Activated CD4-positive, alpha-beta T cell treated with anti-CD3 and anti-CD28 coated beads, Interleukin-2, amount 10 ng/mL, durations not matched to agents 7 days and 5 days (primary cell): ENCODE results near the gene CTNNBL1. TPM values are rescaled to one million over a fixed set of nuclear protein-coding genes. Genes with fewer than 3 reads are reported as not detected.
A peak's percentile ranks its signal among the peaks of the same experiment; 100 is the strongest.

Source experiments
- CTCF ChIA-PET: fragments of 350-600 bp; sonication (Branson Sonifier 250); formaldehyde crosslinking; loops from one replicate; lab custom pipeline; 2021; ENCODE audit warnings: antibody characterized with exemption; lab: Charles Lee
- POLR2A ChIA-PET: fragments of 350-600 bp; sonication (Branson Sonifier 250); formaldehyde crosslinking; loops from one replicate; lab custom pipeline; 2021; ENCODE audit warnings: antibody characterized with exemption; lab: Charles Lee
- DNase-seq: peaks from one replicate; pipeline ENCODE4 v3.0.0-alpha.2; 2020
- H3K27ac Mint-ChIP-seq: one replicate; pipeline ENCODE4 v1.8.0; 2021; ENCODE audit warnings: mild to moderate bottlenecking, moderate library complexity, mixed read lengths
- H3K27me3 Mint-ChIP-seq: one replicate; pipeline ENCODE4 v1.8.0; 2021; ENCODE audit warnings: mixed read lengths
- H3K36me3 Mint-ChIP-seq: one replicate; pipeline ENCODE4 v1.8.0; 2021; ENCODE audit warnings: low read depth, mixed read lengths
- H3K4me1 Mint-ChIP-seq: one replicate; pipeline ENCODE4 v1.8.0; 2021; ENCODE audit warnings: mixed read lengths
- H3K4me3 Mint-ChIP-seq: one replicate; pipeline ENCODE4 v1.8.0; 2021; ENCODE audit warnings: mild to moderate bottlenecking, moderate library complexity, mixed read lengths
- H3K9me3 Mint-ChIP-seq: one replicate; pipeline ENCODE4 v1.8.0; 2021; ENCODE audit warnings: mixed read lengths
- total RNA-seq, 2 experiments: library from RNA; stranded (reverse); gene quantifications; one replicate each; pipeline ENCODE4 v1.2.3, GENCODE V29; 2021

Gene CTNNBL1
- total RNA-seq, 2 experiments from 2014 or later: 75.1 to 81.8 TPM

DNA sequence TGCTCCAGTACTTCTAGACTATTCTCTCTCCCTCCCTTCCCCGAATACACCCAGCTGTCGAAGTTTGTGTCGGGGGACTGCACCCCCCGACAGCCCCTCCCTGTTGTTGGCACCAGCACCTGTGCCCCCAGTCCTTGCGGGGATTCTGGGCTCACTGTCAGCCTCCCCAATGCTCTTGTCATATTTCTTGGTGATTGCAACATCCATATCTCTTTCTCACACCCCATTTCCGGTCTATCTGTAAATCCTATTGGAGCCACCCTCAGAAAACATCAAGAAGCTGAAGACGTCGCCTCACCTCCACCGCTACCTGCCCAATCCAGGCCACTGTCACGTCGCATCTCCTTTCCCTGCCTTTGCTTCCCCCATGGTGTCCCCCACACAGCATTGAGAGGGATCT, 176.5 kb downstream of the CTNNBL1 start:
- peak overlapping the region; percentile 1 for H3K27ac Mint-ChIP-seq
- no peak overlapping the region for H3K4me3 Mint-ChIP-seq
- CTCF ChIA-PET: no interaction called here
- DNase-seq: no peak
- POLR2A ChIA-PET: no interaction called here
- H3K9me3 Mint-ChIP-seq: no peaks in the 10 kb centered on the region
- H3K27me3 Mint-ChIP-seq: no peaks in the 10 kb centered on the region
- H3K36me3 Mint-ChIP-seq: peaks cover 6% of the 10 kb centered on the region
- H3K4me1 Mint-ChIP-seq: no peaks in the 10 kb centered on the region

DNA sequence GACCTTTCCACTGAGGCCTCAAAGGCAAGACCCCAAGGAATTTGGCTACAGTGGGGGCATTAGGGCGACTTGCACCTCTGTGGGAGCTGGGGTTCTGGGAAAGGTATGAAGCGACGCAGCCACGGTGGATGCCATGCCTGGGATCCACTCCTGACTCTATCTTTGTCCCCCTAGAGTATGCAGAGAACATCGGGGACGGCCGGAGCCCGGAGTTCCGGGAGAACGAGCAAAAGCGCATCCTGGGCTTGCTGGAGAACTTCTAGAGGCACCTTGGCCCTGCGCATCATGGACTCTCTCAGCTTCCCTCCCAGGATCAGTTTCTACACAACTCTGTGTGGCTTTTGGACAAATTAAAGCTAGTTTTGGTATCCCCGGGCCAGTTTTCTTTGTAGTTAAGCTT, 177.9 kb downstream of the CTNNBL1 start:
- ChIA-PET POLR2A (no interaction called here), CTCF (interaction anchor here (1.5 kb wide), 1 partner anchor 10 kb away, joined by 6 read pairs; no protein-coding TSS in a partner anchor)
- Mint-ChIP-seq H3K27me3 (no peaks in the 10 kb centered on the region), H3K4me3 (no peak overlapping the region), H3K36me3 (peaks cover 6% of the 10 kb centered on the region), H3K4me1 (no peaks in the 10 kb centered on the region), H3K9me3 (no peaks in the 10 kb centered on the region), H3K27ac (no peak overlapping the region)
- no peak for DNase-seq

DNA sequence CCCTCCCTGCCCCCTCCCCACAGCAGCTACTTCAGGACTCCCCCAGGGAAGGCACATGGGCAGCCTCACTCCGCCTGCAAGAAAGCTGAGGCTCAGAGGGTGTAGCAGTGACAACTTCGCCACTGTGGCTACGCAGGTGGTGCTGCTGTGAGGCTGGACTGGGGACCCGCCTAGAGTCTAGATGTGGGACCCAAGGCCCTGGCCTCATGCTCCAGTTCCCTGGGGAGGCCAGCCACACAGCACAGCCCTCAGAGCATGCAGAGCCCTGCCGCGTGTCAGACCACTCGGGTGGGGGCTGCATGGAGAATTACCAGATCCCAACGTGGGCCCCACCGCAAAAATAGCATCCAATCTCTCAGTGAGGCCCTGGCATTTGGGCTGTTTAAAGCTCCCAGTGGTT, 178.3 kb downstream of the CTNNBL1 start:
- Mint-ChIP-seq H3K27ac (no peak overlapping the region), H3K4me3 (no peak overlapping the region), H3K9me3 (no peaks in the 10 kb centered on the region), H3K36me3 (peaks cover 6% of the 10 kb centered on the region), H3K27me3 (no peaks in the 10 kb centered on the region), H3K4me1 (no peaks in the 10 kb centered on the region)
- ChIA-PET CTCF (interaction anchor here (1.5 kb wide), 1 partner anchor 10 kb away, joined by 6 read pairs; no protein-coding TSS in a partner anchor), POLR2A (no interaction called here)
- DNase-seq: no peak

DNA sequence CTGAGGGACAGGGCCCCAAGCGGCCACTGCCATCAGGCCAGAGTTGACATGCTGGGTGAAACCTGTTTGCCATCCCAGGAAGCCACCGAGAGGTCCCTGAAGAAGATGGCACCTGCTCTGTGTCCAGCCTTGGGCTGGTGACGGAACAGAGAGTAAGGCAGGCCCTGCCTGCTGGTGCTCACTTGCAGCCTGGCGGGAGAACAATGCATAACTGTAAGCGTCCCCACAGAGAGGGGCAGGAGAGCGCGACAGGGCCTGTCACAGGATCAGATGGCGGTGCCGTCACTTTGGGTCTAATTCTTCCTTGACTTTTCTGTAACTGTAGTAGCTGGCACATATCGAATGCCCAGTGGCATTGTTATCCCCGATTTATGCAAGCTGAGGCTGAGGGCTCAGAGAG, 180.1 kb downstream of the CTNNBL1 start:
- no peaks in the 10 kb centered on the region for H3K27me3 Mint-ChIP-seq
- H3K4me3 Mint-ChIP-seq: no peak overlapping the region
- ChIA-PET POLR2A (no interaction called here), CTCF (interaction anchor here (0.5 kb wide), 1 partner anchor 78 kb away, joined by 4 read pairs; no protein-coding TSS in a partner anchor)
- H3K9me3 Mint-ChIP-seq: no peaks in the 10 kb centered on the region
- peaks cover 6% of the 10 kb centered on the region for H3K36me3 Mint-ChIP-seq
- no peak for DNase-seq
- H3K27ac Mint-ChIP-seq: no peak overlapping the region
- H3K4me1 Mint-ChIP-seq: no peaks in the 10 kb centered on the region

DNA sequence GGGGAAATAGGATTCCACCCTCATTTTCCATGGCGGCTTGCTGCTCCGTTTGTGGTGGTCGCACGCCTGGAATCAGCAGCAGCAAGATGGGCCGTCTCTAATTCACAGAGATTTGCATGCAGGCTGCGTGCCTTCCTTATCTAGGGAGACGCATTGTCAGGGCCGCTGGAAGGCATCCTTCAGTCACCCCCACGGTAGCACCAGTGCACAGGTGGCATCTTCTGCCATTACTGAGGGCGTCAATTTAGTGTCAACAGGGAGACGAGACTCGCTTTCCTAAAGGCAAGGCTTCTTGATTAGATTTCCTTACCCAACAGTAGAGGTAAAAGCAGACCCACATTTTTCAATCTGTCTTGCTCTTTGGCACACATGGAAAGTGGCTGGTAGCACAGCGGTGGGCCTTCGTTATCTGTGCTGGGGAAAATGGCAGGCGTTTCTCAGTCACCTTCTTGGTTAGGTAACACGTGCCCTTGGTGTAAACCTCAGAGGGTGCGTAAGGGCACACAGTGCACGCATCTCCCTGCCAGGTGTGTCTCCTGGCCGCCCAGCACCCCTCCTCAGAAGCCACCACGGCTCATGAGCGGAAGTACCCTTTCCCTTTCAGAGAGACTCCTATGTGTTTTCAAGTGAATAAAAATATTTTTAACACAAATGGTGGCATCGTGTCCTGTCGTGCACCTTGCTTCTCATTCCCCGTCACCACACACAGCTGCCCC, 181.8 kb downstream of the CTNNBL1 start:
- ChIA-PET POLR2A (no interaction called here), CTCF (no interaction called here)
- no peaks in the 10 kb centered on the region for H3K4me1 Mint-ChIP-seq
- H3K27ac Mint-ChIP-seq: no peak overlapping the region
- no peaks in the 10 kb centered on the region for H3K9me3 Mint-ChIP-seq
- no peak overlapping the region for H3K4me3 Mint-ChIP-seq
- H3K36me3 Mint-ChIP-seq: peaks cover 2% of the 10 kb centered on the region
- H3K27me3 Mint-ChIP-seq: no peaks in the 10 kb centered on the region
- no peak for DNase-seq

DNA sequence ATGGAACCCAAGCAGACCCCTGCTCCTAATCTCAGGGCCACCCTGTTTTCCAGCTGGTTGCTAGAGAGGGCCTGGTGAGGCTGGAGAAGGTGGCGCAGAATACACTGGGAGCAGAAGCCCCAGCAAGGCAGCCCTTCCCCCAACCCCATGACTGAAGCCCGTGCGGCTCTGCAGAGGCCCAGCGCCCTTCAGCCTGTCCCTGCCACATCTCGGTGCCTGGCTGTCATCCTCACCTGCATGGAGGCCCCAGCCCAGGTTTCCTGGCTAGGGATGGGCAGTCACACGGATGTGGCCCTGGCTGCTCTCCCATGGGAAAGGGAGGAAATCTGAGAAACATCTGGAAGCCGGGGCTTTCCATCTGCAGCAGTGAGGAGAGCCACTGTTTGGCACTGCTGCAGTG, 183.0 kb downstream of the CTNNBL1 start:
- no peak overlapping the region for H3K27ac Mint-ChIP-seq
- ChIA-PET CTCF (no interaction called here), POLR2A (no interaction called here)
- no peaks in the 10 kb centered on the region for H3K36me3 Mint-ChIP-seq
- no peak overlapping the region for H3K4me3 Mint-ChIP-seq
- H3K9me3 Mint-ChIP-seq: no peaks in the 10 kb centered on the region
- H3K27me3 Mint-ChIP-seq: no peaks in the 10 kb centered on the region
- DNase-seq: no peak
- H3K4me1 Mint-ChIP-seq: no peaks in the 10 kb centered on the region

DNA sequence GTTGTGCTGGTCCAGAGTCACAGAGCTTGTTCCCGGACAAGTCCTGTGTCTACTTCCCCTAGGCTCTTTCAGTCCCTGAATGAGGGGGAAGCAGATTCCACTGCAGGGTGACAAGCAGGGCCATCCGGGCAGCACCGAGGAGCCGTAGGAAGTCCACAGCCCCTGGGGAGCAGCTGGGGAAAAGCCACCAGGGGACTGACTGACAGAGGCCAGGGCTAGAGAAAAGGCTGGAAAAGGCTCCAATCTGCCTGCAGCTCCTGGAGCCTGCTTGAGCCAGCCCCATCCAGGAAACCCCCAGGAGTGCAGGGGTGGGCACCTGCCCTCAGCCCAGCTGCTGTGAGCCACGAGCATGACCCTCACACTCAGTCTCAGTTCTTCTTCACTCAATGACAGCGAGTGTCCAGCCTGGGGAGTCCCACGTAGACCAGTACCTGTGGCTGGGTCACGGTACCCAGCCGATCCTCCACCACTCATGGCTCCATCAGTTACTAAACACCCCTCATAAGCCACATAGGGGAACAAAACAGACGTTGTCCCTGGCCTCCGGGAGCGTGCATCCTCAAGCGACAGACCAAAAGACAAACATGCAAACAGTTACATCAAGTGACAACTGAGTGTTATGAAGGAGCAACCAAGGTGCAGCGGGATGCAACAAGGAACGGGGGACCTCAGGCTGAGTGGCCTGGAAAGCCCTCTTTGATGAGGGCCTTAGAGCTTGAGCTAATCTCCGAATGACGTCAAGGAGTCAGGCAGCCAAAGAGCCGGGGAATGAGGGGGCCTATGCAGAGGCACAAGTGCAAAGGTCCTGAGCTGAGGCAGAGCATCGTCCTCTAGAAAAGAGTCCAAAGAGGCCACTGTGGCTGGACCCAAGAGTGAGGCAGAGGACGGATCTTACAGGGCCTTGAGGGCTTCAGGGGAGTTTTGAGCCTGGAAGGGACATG, 184.3 kb downstream of the CTNNBL1 start:
- no peak for DNase-seq
- Mint-ChIP-seq H3K27ac (no peak overlapping the region), H3K27me3 (no peaks in the 10 kb centered on the region), H3K4me1 (no peaks in the 10 kb centered on the region), H3K9me3 (no peaks in the 10 kb centered on the region), H3K4me3 (no peak overlapping the region), H3K36me3 (no peaks in the 10 kb centered on the region)
- CTCF ChIA-PET: no interaction called here
- POLR2A ChIA-PET: no interaction called here

DNA sequence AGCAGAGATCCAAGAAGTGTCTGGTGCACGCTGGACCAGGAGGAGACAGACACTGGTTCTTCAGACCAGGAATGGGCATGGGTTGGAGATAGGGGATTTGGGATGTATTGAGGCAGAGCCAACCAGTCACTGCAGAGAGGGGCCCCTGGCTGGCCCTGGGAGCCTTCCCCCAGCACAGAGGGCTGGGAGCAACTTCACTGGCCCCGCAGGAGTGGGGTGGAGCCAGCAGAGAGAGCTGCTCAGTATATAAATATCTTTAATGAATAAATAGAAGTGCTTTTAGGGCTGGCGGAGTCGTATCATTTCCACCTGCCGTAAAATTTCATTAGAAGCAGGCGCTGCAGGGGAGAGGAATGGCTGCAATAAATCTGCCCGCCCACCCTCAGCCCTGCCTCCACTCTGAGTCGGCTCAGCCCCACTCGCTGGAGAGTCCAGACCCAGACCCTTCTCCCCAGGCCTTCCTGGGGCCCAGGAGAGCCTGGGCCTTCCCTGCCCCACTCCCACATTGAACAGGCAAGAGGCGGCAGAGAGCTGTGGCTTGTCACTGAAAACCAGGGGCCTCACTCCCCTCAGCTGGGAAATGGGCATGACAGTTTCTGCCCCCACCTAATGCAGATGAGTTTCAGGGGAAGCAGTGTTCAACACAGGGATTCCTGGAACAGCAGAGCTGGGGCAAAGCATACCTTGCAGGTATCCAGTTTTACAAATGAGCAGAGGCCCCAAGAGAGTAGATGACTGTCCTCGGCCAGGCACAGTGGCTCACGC, 185.2 kb downstream of the CTNNBL1 start:
- Mint-ChIP-seq H3K27ac (no peak overlapping the region), H3K4me3 (no peak overlapping the region), H3K36me3 (no peaks in the 10 kb centered on the region), H3K4me1 (no peaks in the 10 kb centered on the region), H3K27me3 (no peaks in the 10 kb centered on the region), H3K9me3 (no peaks in the 10 kb centered on the region)
- ChIA-PET CTCF (no interaction called here), POLR2A (no interaction called here)
- DNase-seq: no peak

DNA sequence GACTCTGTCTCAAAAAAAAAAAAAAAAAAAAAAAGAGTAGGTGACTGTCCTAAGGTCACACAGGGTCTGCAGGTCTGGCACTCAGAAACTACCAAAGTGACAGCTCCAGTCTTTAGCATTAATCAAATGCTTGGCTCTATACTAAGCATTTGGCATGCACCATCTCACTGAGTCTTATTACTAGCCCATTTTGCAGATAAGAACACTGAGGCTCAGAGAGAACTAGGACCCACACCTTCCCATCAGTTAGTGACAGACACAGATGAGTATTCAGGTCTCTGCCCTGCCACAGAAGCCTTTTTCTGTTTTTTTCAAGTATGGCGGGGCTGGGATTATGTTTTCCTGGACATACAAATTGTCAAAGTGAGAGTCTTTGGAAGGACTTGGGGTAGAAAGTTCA, 186.0 kb downstream of the CTNNBL1 start:
- Mint-ChIP-seq H3K4me3 (no peak overlapping the region), H3K27me3 (no peaks in the 10 kb centered on the region), H3K4me1 (no peaks in the 10 kb centered on the region), H3K36me3 (no peaks in the 10 kb centered on the region), H3K9me3 (no peaks in the 10 kb centered on the region), H3K27ac (no peak overlapping the region)
- DNase-seq: no peak
- CTCF ChIA-PET: no interaction called here
- POLR2A ChIA-PET: no interaction called here

DNA sequence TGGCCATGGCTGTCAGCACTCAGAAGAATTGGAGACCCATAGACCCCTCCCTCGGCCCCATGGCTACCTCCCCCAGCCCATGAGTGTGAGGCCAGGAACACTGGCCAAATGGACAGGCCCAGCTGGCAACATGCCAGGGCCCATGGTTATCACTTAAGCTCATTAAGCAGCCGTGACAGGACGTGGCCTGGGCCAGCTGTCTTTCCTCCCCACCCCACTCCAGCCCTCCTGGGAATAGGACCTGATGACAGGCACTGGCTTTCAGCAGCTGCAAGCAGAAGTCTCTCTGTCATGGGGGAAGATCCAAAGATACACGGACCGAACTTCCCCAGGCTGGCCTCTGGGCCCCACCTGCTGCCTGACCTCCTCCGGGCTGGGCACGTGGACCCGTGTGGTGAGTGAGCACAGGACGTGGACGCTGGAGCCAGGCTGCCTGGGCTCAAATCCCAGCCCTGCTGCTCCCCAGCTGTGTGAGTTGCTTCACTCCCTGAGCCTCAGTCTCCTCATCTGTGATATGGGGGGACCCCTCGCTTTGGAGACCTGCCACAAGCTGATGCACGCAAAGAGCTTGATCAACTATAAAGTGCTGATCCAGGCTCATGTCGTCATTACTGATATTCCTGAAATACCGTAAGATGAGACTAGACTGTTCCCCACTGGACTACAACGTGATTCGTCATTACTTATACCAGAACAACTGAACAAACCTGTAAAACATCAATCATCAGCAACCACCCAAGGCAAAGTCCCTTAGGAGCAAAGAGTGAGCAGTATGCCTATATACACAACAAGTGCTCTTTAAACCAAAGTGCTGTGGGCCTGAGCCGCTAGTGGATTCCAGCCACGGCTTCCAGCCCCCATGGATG, 187.1 kb downstream of the CTNNBL1 start:
- Mint-ChIP-seq H3K4me3 (no peak overlapping the region), H3K9me3 (no peaks in the 10 kb centered on the region), H3K36me3 (no peaks in the 10 kb centered on the region), H3K4me1 (no peaks in the 10 kb centered on the region), H3K27me3 (no peaks in the 10 kb centered on the region), H3K27ac (no peak overlapping the region)
- ChIA-PET CTCF (no interaction called here), POLR2A (no interaction called here)
- DNase-seq: no peak

DNA sequence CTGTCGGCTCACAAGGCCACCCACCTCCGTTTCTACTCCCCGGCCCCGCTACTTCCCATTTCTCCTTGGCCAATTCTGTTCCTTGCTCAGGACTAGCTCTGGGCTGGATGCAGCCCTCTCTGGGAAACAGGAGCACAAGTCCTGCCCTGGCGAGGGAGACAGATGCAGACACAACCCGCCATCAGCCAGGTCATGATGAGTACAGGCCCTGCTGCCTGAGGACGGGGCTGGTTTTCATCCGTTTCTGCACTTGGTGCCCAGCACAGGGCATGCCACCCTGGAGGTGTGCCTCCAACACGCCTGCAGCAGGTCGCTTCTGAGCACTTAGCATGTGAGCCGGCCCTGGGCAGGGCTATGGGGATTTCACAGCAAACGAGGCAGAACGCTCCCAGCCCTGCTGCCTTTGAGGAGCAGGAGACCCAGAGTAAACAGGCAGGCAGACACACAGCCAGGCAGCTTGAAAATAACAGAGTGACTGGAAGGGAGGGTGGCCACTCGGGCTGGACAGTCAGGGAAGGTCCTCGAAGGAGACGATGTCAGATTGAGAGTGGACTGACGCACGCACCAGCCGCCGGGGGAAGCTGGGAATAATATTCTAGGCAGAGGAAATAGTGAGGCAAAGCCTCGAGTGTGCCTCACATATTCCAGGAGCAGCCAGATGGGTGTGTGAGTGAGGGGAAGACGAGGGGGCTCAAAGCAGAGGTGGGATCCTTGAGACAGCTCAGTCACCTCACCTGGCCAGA, 187.9 kb downstream of the CTNNBL1 start:
- ChIA-PET CTCF (interaction anchor here (1.2 kb wide), 1 partner anchor 9 kb away, joined by 6 read pairs; no protein-coding TSS in a partner anchor), POLR2A (no interaction called here)
- Mint-ChIP-seq H3K36me3 (no peaks in the 10 kb centered on the region), H3K4me1 (no peaks in the 10 kb centered on the region), H3K27me3 (no peaks in the 10 kb centered on the region), H3K4me3 (no peak overlapping the region), H3K9me3 (no peaks in the 10 kb centered on the region), H3K27ac (no peak overlapping the region)
- DNase-seq: no peak
